HG03196 (cell line): Measurements from ENCODE around the gene SMS.

Experiments
- ATAC-seq: cut with Tn5 transposase; IDR thresholded peaks from one replicate; pipeline ENCODE4 v1.9.1; 2021; ENCODE audit not compliant: unreplicated experiment

SMS gene

GRCh38 chrX:22037225-22037624 is 96.7 kb downstream of the SMS start:
- ATAC-seq = no peak

- ATAC-seq = no peak
Observed at GRCh38 chrX:22037911-22038537, 97.5 kb downstream of the SMS start.

GRCh38 chrX:22039541-22039940 is 99.0 kb downstream of the SMS start:
- no peak for ATAC-seq

- no peak for ATAC-seq
Observed at GRCh38 chrX:22040184-22040583, 99.7 kb downstream of the SMS start.

- ATAC-seq = no peak
Observed at GRCh38 chrX:22041907-22042530, 101.5 kb downstream of the SMS start.

- no peak for ATAC-seq
Observed at GRCh38 chrX:22043872-22044271, 103.4 kb downstream of the SMS start.
